GM23248 (cell line): ENCODE data around the gene OR10A4. TPM values are rescaled to one million over a fixed set of nuclear protein-coding genes. Genes with fewer than 3 reads are reported as not detected.
"Not testable (repeated sequence)": the region's sequence is repeated elsewhere in the genome, so short reads cannot be mapped to it uniquely, and the experiment has no call there.

ENCODE experiments used
- DNase-seq: peaks from one replicate; pipeline ENCODE4 v3.0.0-alpha.2; 2015
- H2AFZ ChIP-seq: fragments of 200-600 bp; sonication (generic); 2 replicates; pipeline ENCODE4 v1.6.1; 2016; ENCODE audit warnings: antibody characterized with exemption
- H3F3A ChIP-seq: fragments of 200-600 bp; sonication (generic); 2 replicates; pipeline ENCODE4 v1.6.1; 2016; ENCODE audit warnings: mild to moderate bottlenecking, antibody characterized with exemption, mixed run types; ENCODE audit not compliant: insufficient read depth
- H3K27ac ChIP-seq: fragments of 200-600 bp; sonication (generic); 2 replicates; pipeline ENCODE4 v1.5.1; 2016; ENCODE audit warnings: mild to moderate bottlenecking
- H3K27me3 ChIP-seq: fragments of 200-600 bp; sonication (generic); replicated peaks from 2 replicates; pipeline ENCODE4 v1.6.1; 2016; ENCODE audit warnings: mild to moderate bottlenecking; ENCODE audit not compliant: insufficient read depth
- H3K36me3 ChIP-seq: fragments of 200-600 bp; sonication (generic); 2 replicates; pipeline ENCODE4 v1.6.1; 2016; ENCODE audit warnings: low read depth, mild to moderate bottlenecking
- H3K4me1 ChIP-seq: fragments of 200-600 bp; sonication (generic); 2 replicates; pipeline ENCODE4 v1.6.1; 2016; ENCODE audit warnings: mild to moderate bottlenecking; ENCODE audit not compliant: insufficient read depth
- H3K4me2 ChIP-seq: fragments of 200-600 bp; sonication (generic); one replicate; pipeline ENCODE4 v1.6.1; 2016; ENCODE audit warnings: mild to moderate bottlenecking; ENCODE audit not compliant: unreplicated experiment
- H3K4me3 ChIP-seq: fragments of 200-600 bp; sonication (generic); 2 replicates; pipeline ENCODE4 v1.5.1; 2016; ENCODE audit warnings: mild to moderate bottlenecking
- H3K79me2 ChIP-seq: fragments of 200-600 bp; sonication (generic); 2 replicates; pipeline ENCODE4 v1.6.1; 2016; ENCODE audit warnings: mild to moderate bottlenecking; ENCODE audit not compliant: insufficient read depth
- H3K9ac ChIP-seq: fragments of 200-600 bp; sonication (generic); 2 replicates; pipeline ENCODE4 v1.6.1; 2016; ENCODE audit warnings: mild to moderate bottlenecking
- H3K9me2 ChIP-seq: fragments of 200-600 bp; sonication (generic); 2 replicates; pipeline ENCODE4 v1.6.1; 2016; ENCODE audit warnings: mixed run types, mild to moderate bottlenecking, moderate library complexity; ENCODE audit not compliant: insufficient read depth
- H3K9me3 ChIP-seq: fragments of 200-600 bp; sonication (generic); one replicate; pipeline ENCODE4 v1.6.1; 2017; ENCODE audit warnings: low read depth
- H4K20me1 ChIP-seq: fragments of 200-600 bp; sonication (generic); 2 replicates; pipeline ENCODE4 v1.6.0; 2016; ENCODE audit not compliant: insufficient read depth
- EZH2 ChIP-seq: fragments of 200-600 bp; sonication (generic); IDR thresholded peaks from 2 replicates; pipeline ENCODE4 v1.6.1; 2018; ENCODE audit warnings: antibody characterized with exemption, mild to moderate bottlenecking; ENCODE audit not compliant: insufficient read depth, poor library complexity, severe bottlenecking
- EZH2phosphoT487 ChIP-seq: fragments of 200-600 bp; sonication (generic); IDR thresholded peaks from 2 replicates; pipeline ENCODE4 v1.6.1; 2018; ENCODE audit warnings: antibody characterized with exemption, moderate library complexity, mild to moderate bottlenecking, low read depth; ENCODE audit not compliant: insufficient read depth
- WGBS, 2 experiments: methylation state at CpG; one replicate each; pipeline ENCODE4 v1.1.6; 2015 to 2017; ENCODE audit warnings: low lambda C conversion rate in 2 of 2, low coverage in 1 of 2; ENCODE audit errors: missing lambda C conversion rate in 2 of 2; 5-methylcytosine and 5-hydroxymethylcytosine counted together
- in situ Hi-C: fragments of 300-500 bp; cut with MboI; formaldehyde crosslinking; loops from 2 replicates; pipeline ENCODE4 v1.15.0; 2020
- polyA plus RNA-seq: library from polyadenylated mRNA; unstranded; fragments of >200 nt; fragmentation: Nextera tagmentation; extraction: Ambion mirVana; gene quantifications from 2 replicates; pipeline ENCODE4 v1.2.1, GENCODE V29; 2016
- total RNA-seq: library from RNA; depleted of rRNA; stranded (reverse); fragments of >200 nt; shearing (Covaris generic); gene quantifications from 2 replicates; pipeline ENCODE4 v1.2.3, GENCODE V29; 2014

Gene OR10A4
- total and polyA plus RNA-seq, 2 experiments from 2014 or later: not detected

GRCh38 chr11:6841694-6842093, 34.7 kb upstream of the OR10A4 start:
- no peaks in the 10 kb centered on the region for H4K20me1 ChIP-seq
- no peaks in the 10 kb centered on the region for H3K4me1 ChIP-seq
- H3K9me2 ChIP-seq: no peaks in the 10 kb centered on the region
- no peak overlapping the region for H3K4me2 ChIP-seq
- no peaks in the 10 kb centered on the region for H3K36me3 ChIP-seq
- H3K9ac ChIP-seq: no peak overlapping the region
- in situ Hi-C loops: no loop called here
- no peak overlapping the region for H2AFZ ChIP-seq
- H3K27me3 ChIP-seq: no peaks in the 10 kb centered on the region
- no peak overlapping the region for H3K4me3 ChIP-seq
- no peaks in the 10 kb centered on the region for H3F3A ChIP-seq
- TF ChIP-seq EZH2phosphoT487 (no peak), EZH2 (no peak)
- no peaks in the 10 kb centered on the region for H3K9me3 ChIP-seq
- no peak overlapping the region for H3K27ac ChIP-seq
- DNase-seq: no peak
- H3K79me2 ChIP-seq: no peaks in the 10 kb centered on the region

- Histone ChIP-seq H3K4me3 (no peak overlapping the region), H4K20me1 (no peaks in the 10 kb centered on the region), H3K4me1 (no peaks in the 10 kb centered on the region), H3K4me2 (no peak overlapping the region), H3K36me3 (no peaks in the 10 kb centered on the region), H3F3A (no peaks in the 10 kb centered on the region), H2AFZ (no peak overlapping the region), H3K9ac (no peak overlapping the region), H3K27me3 (no peaks in the 10 kb centered on the region), H3K9me2 (no peaks in the 10 kb centered on the region), H3K9me3 (no peaks in the 10 kb centered on the region), H3K79me2 (no peaks in the 10 kb centered on the region), H3K27ac (no peak overlapping the region)
- DNase-seq: no peak
- in situ Hi-C loops: no loop called here
- 58% methylated on average over 2 of the region's 2 CpGs for WGBS, 2 experiments
- TF ChIP-seq EZH2: no peak
- no peak for TF ChIP-seq EZH2phosphoT487
Measured at GRCh38 chr11:6843670-6844069, 32.8 kb upstream of the OR10A4 start.

GRCh38 chr11:6844356-6844755, 32.1 kb upstream of the OR10A4 start:
- WGBS, 2 experiments: 55 to 65% methylated on average over 5 of the region's 5 CpGs
- H3K9ac ChIP-seq: no peak overlapping the region
- no peak for TF ChIP-seq EZH2
- no peak for TF ChIP-seq EZH2phosphoT487
- H3K79me2 ChIP-seq: no peaks in the 10 kb centered on the region
- H3K27me3 ChIP-seq: no peaks in the 10 kb centered on the region
- H3F3A ChIP-seq: no peaks in the 10 kb centered on the region
- H3K27ac ChIP-seq: no peak overlapping the region
- H4K20me1 ChIP-seq: no peaks in the 10 kb centered on the region
- no peaks in the 10 kb centered on the region for H3K4me1 ChIP-seq
- no peak for DNase-seq
- no peaks in the 10 kb centered on the region for H3K9me3 ChIP-seq
- H3K36me3 ChIP-seq: no peaks in the 10 kb centered on the region
- no peaks in the 10 kb centered on the region for H3K9me2 ChIP-seq
- in situ Hi-C loops: no loop called here
- no peak overlapping the region for H2AFZ ChIP-seq
- no peak overlapping the region for H3K4me3 ChIP-seq
- no peak overlapping the region for H3K4me2 ChIP-seq

DNA sequence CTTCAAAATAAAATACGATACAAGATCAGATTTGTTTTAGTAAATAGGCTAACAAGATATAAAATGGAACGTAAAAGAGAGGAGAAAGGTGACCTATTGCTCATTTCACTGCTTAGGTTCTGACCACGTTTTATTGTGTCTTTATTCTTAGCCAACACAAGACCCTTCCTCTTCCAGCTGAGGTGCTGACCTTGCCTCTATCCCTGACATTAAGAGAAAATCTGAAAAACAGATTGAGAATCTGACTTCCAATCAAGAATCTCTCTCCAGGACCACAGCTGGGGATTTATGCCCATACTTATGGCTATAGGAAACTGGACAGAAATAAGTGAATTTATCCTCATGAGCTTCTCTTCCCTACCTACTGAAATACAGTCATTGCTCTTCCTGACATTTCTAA, 31.0 kb upstream of the OR10A4 start, which contains the start of gene OR10A5:
Gene OR10A5 (plus strand): TSS at position 301 of the 400 bp plus-strand sequence. CDS start 0 bp downstream, at position 301.
- 20 to 40% methylated on average over 3 of the region's 3 CpGs for WGBS, 2 experiments
- in situ Hi-C loops: no loop called here
- no peak within 1 kb of the TSS for H3K4me3 ChIP-seq
- DNase-seq: no peak
- no peak within 1 kb of the TSS for H3K4me2 ChIP-seq
- no peak within 1 kb of the TSS for H3K9ac ChIP-seq
- H3K36me3 ChIP-seq: no peaks in the 10 kb centered on the region
- no peaks in the 10 kb centered on the region for H3K79me2 ChIP-seq
- no peak within 1 kb of the TSS for H2AFZ ChIP-seq
- H3K9me3 ChIP-seq: no peaks in the 10 kb centered on the region
- H3K9me2 ChIP-seq: no peaks in the 10 kb centered on the region
- H3K27ac ChIP-seq: no peak within 1 kb of the TSS
- H3F3A ChIP-seq: no peaks in the 10 kb centered on the region
- H3K4me1 ChIP-seq: no peaks in the 10 kb centered on the region
- no peak for TF ChIP-seq EZH2phosphoT487
- TF ChIP-seq EZH2: no peak
- no peaks in the 10 kb centered on the region for H3K27me3 ChIP-seq
- H4K20me1 ChIP-seq: no peaks in the 10 kb centered on the region

- WGBS, 2 experiments: 93 to 95% methylated on average over 2 of the region's 2 CpGs
- in situ Hi-C loops: no loop called here
- Histone ChIP-seq H3K4me2 (no peak overlapping the region), H2AFZ (no peak overlapping the region), H3K79me2 (no peaks in the 10 kb centered on the region), H3K4me1 (no peaks in the 10 kb centered on the region), H3K9me3 (no peaks in the 10 kb centered on the region), H4K20me1 (no peaks in the 10 kb centered on the region), H3K27me3 (no peaks in the 10 kb centered on the region), H3K9ac (no peak overlapping the region), H3F3A (no peaks in the 10 kb centered on the region), H3K36me3 (no peaks in the 10 kb centered on the region), H3K9me2 (no peaks in the 10 kb centered on the region), H3K27ac (no peak overlapping the region), H3K4me3 (no peak overlapping the region)
- TF ChIP-seq EZH2phosphoT487 (no peak), EZH2 (no peak)
- no peak for DNase-seq
Measured at GRCh38 chr11:6850526-6850925, 25.9 kb upstream of the OR10A4 start.

DNA sequence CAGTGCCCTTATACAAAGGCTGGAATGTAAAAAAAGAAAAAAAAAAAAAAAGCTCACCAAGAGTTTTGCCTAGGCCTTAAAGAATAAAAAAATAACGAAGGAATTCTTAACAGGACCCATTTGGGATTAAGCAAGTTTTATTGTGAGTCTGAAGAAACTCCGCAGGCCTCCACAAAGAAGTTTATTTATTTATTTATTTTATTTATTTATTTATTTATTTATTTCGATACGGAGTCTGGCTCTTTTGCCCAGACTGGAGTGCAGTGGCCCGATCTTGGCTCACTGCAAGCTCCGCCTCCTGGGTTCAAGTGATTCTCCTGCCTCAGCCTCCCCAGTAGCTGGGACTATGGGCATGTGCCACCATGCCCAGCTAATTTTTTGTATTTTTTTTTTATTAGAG, 21.6 kb upstream of the OR10A4 start:
- 76 to 79% methylated on average over 6 of the region's 6 CpGs for WGBS, 2 experiments

More for the DNA sequence above, 21.6 kb upstream of the OR10A4 start:
- H3K9me2 ChIP-seq, H3K27ac ChIP-seq, in situ Hi-C loops, H3K4me2 ChIP-seq, H3K79me2 ChIP-seq, H3K36me3 ChIP-seq, H2AFZ ChIP-seq, DNase-seq, H3K4me3 ChIP-seq, H4K20me1 ChIP-seq, H3K4me1 ChIP-seq, H3K9ac ChIP-seq, H3K9me3 ChIP-seq, H3K27me3 ChIP-seq, H3F3A ChIP-seq: not testable (repeated sequence)
